ENCODE results near the gene CFAP58.

CFAP58 gene

DNA sequence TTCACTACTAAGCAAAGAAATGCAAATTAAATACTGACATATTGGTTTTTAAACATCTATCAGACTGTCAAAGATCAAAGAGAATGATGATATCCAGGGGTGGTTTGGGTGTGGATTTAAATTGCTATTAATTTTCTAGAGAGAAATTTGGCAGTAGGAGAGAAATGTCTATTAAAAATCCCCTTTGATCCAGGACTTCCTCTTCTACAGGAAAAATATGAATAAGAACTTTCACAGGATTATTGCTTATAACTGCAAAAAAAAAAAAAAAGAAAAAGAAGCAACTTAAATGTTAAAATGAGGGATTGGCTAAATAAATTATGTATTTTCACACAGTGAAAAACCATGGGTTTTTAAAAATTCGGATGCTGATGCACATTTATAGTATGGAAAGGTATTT, 21.0 kb downstream of the CFAP58 start:
- DNase-seq = no peak

DNA sequence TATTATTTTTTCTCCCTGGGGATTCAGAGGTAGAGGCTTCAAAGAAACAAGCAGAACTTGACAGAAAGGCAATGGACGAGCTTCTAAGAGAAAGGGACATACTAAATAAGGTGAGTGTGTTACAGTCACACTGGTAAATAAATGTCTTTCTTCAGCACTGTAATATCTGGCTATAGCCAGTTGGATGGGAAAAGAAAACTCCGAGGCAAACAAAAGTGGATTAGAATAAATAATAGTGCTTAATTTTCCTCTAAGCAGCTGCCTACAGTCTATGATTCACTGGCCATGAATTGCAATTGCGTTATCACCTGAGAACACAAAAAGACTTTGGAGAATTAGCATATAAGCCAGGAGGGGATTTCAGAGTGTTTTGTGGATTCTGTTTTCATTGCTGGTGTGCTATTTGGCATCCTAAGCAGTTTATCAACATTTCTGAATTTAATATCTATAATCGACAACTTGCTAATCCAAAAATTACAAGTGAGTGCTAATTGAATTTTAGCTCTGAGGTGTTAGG, 23.2 kb downstream of the CFAP58 start:
- DNase-seq = no peak

DNA sequence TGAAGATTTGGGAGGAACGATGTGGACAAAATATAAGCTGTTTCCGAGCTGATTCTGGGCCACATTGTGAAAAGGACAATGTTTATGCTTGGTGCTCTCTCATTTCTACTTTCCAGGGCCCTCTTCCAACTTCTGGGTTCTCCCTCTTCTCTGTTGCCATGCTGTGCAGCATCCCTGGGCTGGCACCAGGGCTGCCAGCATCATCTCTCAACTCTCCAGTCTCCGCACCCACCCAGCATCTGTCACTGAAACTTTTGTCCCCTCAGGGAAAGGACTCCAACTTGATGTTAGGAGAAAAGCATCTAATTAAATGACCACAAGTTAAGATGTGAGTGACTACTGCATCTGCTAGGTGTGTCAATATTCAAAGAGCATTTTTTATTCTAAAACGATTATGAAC, 26.7 kb downstream of the CFAP58 start:
- no peak for DNase-seq

DNA sequence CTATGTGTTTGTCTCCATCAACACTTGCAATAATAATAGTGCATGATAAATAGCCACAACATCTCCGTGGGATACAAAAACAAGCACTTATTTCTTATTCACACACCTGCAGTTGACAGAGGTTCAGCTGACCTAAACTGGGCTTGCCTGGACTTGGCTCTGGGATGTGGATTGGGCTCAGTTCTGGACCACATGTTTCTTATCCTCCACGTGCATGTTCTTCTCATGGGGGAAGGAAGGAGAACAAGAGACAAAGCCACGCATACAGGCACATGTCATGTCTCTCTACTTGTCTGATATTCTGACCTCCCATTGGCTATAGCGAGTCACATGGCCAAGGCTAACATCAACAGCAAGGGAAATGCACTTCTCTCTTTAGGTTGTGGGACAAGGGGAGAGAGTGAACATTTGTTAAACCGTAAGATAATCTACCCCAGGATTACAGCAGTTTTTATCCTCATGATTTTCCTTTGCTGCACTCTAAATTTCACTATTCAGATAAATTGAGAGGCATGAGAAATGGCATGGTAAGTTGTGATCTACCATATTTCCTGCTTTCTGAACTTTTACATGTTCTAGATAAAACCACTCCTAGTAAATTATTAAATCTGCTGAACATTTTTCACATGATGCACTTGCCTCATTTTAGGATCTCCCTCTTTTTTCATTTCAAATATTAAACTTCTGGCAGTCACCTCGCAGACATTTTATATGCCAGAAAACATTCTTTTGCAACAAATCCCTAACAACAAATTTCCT, 33.7 kb downstream of the CFAP58 start:
- no peak for DNase-seq

DNA sequence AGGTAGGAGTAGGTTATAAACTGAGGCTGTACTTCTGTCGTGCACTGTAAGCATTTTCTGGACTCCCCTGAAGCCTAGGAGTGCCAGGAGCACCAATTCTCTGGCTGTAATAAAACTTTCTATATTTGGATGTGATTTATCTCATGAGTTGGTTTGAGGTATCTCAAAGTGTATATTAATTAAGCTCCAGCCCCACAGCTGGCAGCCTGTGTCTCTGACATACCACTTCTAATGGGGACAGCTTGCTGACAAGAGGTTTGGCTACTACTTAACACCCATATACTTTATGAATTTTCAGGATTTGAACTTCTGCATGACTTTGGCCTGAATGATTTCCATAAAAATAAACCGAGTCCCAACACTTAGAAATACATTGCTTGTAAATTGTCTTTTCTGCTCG, 35.2 kb downstream of the CFAP58 start:
- no peak for DNase-seq

DNA sequence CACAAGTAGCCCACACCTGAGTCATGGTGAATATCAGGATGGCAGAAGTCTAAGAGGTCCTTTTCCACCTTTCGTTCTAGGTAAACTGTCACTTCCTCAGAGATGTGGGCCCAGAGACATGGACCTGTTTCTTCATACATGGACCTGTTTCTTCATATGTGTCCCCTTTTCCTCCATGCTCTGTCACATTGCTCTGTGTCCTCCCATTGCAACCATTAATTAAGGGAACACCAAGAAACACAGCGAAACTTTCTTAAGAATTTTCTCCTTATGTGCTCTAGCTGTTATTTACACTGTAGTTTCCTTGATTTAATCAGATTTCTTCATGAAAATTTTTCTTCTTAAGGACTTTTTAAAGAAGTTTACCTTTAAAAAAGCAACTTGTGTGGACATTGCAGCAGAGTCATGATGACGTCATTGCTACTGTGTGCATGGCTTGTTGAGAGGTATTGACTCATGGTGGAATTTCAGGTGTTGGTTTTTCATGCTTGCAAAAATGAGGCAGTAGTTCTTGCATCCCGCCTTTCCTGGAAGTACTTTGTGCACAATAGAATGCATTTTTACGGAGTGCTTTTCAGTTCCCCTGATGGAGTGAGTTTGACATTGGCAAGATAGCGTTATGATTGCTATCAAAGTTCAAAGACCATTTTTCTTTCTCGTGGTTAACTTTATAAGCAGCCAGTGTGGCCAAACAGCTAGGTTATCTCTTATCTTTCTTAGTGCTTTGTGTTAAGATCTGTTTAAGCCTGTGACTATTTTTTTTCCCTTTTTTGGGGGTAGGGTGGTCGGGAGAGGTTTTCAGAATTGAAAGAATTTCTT, 37.7 kb downstream of the CFAP58 start:
- DNase-seq = no peak

DNA sequence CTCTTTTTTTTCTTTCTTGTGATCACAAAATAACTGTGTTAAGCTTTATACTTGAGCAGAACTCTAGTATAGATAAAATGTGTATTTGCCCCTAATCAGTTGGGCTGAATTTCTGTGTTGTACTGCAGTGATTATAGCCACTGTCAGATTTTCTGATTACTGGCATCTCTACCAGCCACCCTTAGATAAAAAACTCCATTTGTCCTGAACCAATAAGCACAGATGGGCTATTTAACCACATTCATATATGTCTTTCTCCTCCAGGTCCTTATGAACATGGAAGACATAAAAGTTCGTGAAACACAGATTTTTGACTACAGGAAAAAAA, 38.3 kb downstream of the CFAP58 start:
- no peak for DNase-seq

DNA sequence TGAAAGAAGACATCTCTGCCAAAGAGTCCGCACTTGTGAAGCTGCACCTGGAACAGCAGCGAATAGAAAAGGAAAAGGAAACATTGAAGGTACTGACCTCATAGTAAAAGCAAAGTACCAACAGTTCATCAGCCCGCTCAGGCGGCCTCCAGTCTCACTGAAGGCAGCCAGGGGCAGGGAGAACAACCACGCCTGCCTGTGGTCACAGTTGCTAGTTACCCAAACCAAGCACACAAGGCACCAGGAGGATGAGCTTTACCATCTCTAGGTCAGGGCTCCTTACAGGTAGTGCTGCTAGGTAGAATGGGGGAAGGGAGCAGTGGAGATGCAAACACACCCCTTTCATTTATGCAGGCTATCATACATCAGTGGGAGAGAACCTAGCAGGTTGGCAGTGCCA, 39.8 kb downstream of the CFAP58 start:
- DNase-seq = no peak

DNA sequence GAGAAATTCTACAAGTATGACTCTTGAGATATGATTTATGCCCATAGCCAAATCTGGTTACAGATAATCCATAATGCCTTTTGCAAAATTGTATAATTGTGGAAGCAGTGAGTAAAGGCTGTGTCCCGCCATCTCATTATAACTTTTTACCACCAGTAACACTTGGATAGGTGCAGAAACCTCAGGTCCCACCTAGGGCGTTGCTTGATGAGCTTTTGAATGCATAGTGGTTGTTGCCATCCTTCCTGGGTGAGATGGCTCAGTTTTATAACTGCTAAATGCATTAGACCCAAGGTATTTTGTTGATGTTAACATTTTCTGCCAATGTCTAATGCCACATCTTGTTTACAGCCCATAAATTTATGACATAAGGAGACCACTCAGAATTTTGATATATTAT, 42.9 kb downstream of the CFAP58 start:
- no peak for DNase-seq

DNA sequence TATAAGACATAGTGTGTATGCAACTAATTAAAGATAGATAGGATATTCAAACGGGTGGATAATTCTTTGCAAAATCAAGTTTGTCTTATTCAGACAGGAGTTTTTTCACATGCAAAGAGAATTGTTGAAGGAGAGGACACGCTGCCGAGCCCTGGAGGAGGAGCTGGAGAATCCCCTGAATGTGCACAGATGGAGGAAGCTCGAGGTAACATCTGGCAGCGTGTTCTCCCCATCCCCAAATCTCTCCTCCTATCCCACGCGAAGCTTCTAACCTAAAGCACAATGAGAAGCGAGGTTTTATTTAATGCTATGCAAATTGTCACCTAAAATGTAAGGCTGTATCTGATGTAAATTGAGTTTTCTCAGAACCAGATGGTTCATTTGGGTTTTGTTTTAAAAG, 50.0 kb downstream of the CFAP58 start:
- DNase-seq = no peak

DNA sequence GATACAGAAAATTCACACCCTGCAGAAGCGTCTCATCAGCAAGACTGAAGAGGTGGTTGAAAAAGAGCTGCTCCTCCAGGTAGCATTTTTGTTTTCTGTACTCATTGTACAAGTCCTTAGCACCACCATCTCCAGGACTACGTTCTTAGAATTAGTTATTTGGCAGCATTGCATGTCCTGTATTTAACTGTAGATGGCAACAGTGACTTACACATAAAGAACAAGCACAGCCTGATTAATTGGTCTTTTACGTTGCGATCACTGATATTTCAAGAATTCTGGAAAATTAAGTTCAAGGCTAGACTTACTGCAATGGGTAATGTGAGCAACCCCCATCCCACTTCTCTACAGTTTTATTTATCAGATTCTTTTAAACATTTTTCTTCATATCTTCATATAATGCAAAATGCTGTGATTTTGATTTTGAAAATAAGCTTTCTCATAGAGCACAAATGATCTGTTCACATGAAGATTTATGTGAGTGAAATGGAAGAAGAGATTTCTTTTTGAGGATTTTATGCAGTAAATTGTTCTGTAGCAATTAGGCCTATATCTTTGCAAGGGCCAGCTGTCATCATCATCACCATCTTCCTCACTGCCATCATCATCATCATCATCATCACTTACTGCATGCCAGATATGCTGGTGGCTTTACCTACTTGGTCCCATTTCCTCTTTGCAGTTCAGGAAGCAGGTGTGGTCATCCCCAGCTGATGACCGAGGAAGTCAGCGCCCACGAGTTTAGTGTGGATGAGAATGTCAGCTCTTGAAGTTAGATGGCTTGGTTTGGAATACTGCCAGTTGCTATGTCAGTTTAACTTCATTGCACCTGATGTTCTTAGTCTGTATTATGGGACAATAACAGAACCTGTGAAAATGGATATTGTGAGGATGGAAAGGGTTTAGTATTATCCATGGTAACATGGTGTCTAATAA, 53.4 kb downstream of the CFAP58 start:
- DNase-seq = no peak

DNA sequence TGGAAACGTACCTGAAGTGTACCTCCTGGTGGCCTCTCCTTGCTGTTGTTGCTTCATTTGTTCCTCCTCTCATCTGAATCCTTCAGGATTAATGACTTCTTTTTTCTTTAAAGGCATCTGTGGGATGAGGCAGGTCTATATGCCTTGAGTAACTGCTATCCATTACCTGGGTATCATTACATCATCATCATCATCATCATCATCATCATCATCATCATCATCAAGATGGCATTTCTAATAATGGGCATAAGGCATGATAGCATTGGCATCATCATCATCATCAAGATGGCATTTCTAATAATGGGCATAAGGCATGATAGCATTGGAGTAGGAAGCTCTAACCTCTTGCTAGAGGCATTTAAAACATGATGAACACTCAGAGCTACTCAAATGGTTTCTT, 59.9 kb downstream of the CFAP58 start:
- no peak for DNase-seq

DNA sequence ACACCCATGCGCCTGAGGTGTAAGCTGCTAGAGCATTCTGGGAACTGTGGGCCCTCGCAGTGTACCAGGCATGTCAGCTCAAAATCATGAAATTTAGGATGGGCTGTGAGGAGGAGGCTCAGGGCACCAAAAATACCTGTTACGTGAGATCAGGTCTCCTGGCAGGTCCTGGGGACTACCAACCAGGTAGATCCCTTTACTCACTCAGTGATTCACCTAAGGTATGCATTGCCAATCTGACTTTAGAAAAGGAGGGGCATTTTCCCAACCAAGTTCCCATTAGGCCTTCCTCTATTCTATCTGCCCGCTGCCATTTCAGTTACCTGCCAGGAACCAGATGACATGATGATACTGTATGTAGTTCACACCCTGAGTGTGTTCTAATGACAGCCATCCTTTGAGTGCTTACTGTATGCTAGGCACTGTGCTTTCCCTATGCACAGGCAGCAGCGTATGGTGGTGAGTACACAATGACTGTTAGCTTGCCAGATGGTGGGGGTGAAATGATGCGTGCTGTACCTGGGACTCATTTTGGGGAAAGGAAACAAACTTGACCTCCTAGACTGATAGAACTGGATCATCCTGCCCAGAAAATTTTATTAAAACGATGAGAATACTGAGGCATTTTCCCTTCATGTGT, 62.0 kb downstream of the CFAP58 start:
- DNase-seq = no peak

DNA sequence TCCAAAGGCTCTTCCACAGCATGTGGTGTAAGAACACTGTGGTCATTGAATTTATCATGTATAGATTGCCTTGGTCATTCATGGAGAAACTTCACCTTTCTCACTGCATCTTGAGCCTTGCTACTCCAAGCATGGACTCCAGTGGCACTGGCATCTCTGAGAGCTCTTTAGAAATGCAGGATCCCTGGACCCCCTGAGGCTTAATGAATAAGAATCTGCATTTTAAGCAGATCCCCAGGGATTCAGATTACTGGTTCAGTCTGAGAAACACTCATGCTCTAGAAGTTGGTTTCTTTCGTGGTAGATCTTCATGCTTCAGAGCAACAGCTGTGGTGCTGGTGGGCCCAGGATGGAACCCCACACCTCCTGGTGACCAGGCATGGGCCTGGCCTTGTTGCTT, 63.2 kb downstream of the CFAP58 start:
- DNase-seq = no peak

DNA sequence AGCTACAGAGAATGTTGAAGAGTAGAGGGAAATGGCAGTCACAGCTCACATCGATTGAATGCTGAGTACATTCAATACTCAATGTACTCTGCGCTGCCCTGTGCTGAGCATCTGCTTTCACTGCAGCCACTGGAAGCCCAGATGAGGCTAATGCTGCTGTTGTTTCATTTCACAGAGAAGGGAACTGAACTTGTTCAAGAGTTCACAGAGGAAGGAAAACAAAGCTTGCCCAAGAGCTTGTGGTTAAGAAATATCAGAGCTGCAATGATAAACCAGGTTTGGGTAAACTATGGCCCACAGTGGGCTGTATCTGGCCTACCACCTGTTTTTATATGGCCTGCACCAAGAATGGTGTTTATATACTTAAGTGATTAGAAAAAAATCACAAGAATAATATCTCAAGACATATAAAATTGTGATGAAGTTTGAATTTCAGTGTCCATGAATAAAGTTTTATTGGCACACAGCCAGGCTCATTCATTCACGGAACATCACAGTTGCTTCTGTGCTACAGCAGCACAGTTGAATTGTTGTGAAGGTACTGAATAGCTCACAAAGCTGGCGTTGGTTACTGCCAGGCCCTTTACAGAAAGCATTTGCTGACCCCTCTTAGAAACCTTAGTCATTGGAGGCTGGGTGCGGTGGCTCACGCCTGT, 64.1 kb downstream of the CFAP58 start:
- DNase-seq = no peak

DNA sequence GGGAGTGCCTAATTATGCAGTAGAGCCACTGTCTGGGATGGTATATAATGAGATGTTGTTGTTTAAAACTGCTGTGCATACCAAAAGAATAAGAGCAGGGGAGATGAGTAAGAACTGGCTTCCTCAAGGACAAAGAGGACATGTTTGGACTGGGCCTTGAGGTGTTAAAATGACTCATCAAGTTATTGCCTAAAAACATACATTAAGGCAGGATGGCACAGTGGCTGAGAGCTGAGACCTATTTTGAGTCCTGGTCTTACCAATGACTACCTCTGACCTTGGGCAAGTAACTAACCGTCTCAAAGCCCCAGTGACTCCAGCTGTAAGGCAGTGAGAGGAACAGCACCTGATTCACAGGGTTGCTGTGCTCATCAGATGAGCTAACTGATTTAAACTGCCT, 71.1 kb downstream of the CFAP58 start:
- no peak for DNase-seq

DNA sequence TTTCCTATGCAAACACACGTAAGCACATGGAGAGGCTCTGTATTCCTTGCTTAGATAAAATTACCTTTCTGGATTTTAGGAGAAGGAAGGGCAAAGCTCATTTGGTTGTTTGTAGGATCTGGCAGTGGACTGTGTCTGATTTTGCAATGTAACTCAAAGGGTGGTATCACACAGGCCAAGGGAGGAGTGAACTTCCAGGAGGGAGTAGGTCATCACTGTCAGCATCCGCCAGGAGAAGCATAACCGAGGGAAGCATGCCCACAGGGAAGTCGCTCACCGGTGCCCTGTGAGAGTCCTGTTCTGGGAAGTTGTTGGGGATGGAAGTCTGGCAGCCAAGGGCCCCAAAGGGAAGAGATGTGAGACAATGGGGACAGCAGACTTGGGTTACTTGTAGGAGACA, 74.4 kb downstream of the CFAP58 start:
- no peak for DNase-seq

DNA sequence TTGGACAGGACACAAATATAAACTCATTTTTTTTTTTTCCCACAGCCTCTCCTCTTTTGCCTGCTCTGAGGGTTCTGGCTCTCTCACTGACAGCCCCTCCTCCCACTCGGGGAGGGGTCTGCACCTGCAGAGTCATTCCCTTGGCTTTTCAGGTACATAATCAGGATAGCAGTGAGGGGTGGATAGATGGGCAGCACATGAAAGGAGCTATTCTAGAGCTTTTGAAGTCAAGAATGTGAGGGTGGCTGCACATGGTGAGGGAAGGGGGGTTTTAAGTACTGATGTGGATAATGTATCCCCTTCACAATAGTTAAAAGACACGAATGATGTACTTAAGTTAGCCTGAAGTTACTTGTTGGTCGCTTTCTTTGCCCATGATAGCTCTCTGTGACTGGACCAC, 76.2 kb downstream of the CFAP58 start:
- no peak for DNase-seq

DNA sequence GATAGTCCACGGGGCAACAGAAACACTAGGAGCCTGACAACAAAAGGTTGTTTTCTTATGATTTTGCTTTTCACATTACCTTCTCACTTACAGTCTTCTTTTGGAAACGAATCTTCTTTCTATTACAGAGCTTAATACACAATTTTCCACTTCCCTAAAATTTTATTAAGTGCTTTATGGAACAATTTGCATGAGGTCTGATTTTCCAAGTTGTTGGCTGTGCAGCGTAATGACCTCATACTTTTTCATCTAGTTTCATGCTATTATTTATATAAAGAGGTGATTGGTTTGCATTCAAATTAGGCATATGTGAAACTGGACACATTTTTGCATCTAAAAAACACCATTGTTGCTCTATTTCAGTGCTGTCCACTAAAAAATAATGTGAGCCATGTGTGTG, 76.7 kb downstream of the CFAP58 start:
- no peak for DNase-seq

DNA sequence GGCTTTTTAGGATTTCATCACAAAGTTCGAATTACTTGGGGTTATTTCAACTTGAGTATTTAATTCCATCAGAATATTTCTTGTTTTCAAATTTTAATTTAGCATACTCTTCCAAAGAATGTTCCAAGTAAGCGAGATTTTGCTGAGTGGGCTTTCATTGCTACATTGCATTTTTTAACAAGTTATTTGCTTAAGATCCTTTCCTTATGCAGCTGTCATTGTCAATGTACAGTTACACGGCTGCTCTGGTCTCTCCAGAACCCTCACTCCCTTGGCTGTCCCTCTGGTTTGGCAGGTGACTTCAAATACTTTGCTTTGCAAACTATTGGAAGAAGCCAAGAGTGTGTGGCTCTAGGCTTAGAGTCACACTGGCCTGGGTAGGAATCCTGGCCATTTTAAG, 80.0 kb downstream of the CFAP58 start:
- no peak for DNase-seq

DNA sequence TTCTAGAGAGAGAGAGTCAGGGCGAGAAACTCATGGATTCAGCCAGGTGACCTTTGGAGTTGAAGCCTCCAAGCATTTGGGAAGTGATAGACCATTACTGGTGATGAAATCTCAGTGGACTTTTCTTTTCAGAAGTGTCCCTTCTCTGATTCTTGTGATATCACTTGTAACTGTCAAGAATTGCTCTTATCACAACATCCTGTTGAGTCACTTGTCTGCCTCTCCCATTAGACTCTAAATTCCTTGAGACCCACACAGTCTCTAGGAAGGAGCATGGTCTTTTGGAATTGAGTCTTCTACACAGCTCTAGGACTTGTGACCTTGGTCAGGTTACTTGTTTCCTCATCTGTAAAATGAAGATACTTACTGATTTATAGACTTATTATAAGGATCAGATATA, 81.0 kb downstream of the CFAP58 start:
- no peak for DNase-seq

DNA sequence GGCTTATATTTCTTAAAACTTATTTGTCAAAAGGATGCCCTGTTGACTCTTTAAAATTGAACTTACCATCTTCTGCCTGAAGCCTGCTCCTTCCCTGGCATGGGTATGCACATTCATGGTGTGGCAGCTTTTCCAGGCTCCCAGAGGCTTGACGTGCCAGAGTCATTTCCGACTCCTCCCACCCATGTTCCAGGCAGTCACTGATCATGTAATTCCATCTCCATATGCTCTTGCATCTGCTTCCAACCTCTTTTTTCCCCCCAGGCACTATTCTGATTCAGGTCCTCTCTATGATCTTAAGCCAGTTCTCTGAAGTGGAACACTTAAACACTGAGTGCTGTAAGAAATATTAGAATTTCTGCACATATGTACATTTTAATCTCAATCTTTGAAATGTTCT, 82.2 kb downstream of the CFAP58 start:
- DNase-seq = no peak
